Small intestine (tissue), 7 donors: ENCODE results near the gene PIGZ. TPM values are rescaled to one million over a fixed set of nuclear protein-coding genes. Genes with fewer than 3 reads are reported as not detected.

Experiments used
- DNase-seq, 2 donors: peaks; one replicate each; pipeline versions ENCODE4 v3.0.0 to v3.0.0-alpha.2; 2013
- FAIRE-seq: peaks from 2 replicates; lab custom pipeline; 2012; peaks lifted over from hg19 to GRCh38; lab: Jason Lieb, UNC
- H3K27ac ChIP-seq, 3 donors: one replicate each; pipeline ENCODE4 v1.5.1; 2013; ENCODE audit warnings: low read length in 2 of 3, mild to moderate bottlenecking in 2 of 3, control low read depth in 1 of 3, inconsistent platforms in 1 of 3, low read depth in 1 of 3, moderate library complexity in 1 of 3
- H3K27me3 ChIP-seq, 3 donors: one replicate each; pipeline ENCODE4 v1.6.1; 2013; ENCODE audit warnings: low read length in 3 of 3, inconsistent platforms in 1 of 3; ENCODE audit not compliant: control insufficient read depth in 3 of 3, insufficient read depth in 3 of 3
- H3K36me3 ChIP-seq, 3 donors: one replicate each; pipeline ENCODE4 v1.6.1; 2013; ENCODE audit warnings: low read length in 3 of 3, inconsistent platforms in 1 of 3, low read depth in 1 of 3, mild to moderate bottlenecking in 1 of 3, moderate library complexity in 1 of 3; ENCODE audit not compliant: control insufficient read depth in 3 of 3, insufficient read depth in 2 of 3
- H3K4me1 ChIP-seq, 3 donors: one replicate each; pipeline ENCODE4 v1.6.1; 2013; ENCODE audit warnings: low read length in 2 of 3, inconsistent platforms in 1 of 3, low read depth in 1 of 3, mild to moderate bottlenecking in 1 of 3, moderate library complexity in 1 of 3; ENCODE audit not compliant: control insufficient read depth in 3 of 3, insufficient read depth in 2 of 3
- H3K4me3 ChIP-seq, 3 donors: one replicate each; pipeline ENCODE4 v1.5.1; 2013; ENCODE audit warnings: low read length in 3 of 3, control low read depth in 1 of 3, inconsistent platforms in 1 of 3, low read depth in 1 of 3, mild to moderate bottlenecking in 1 of 3, moderate library complexity in 1 of 3
- H3K9me3 ChIP-seq, 2 donors: one replicate each; pipeline ENCODE4 v1.6.1; 2013; ENCODE audit warnings: low read depth in 1 of 2, low read length in 1 of 2; ENCODE audit not compliant: control insufficient read depth in 2 of 2, insufficient read depth in 1 of 2
- WGBS, 3 donors: extraction: QIAGEN DNeasy Blood & Tissue Kit; methylation state at CpG; one replicate each; pipeline ENCODE4 v1.1.7; 2013; 5-methylcytosine and 5-hydroxymethylcytosine counted together
- polyA plus RNA-seq, 4 donors: library from polyadenylated mRNA; stranded (reverse) in 3 of 4; unstranded in 1 of 4; fragments of 200-250 nt in 3 of 4; fragments of 120-200 nt in 1 of 4; gene quantifications; one replicate each; pipeline versions ENCODE4 v1.2.1 to v1.2.3, GENCODE V29; 2013
- donor health status: healthy with polysubstance abuse.
- donor health status: control.
- donor health status: control.
- donor health status: Bipolar disorder and iron deficiency.
- donor health status: healthy.

Gene PIGZ
- polyA plus RNA-seq, 4 donors = 1.1 to 78.4 (median 2.9) TPM

DNA sequence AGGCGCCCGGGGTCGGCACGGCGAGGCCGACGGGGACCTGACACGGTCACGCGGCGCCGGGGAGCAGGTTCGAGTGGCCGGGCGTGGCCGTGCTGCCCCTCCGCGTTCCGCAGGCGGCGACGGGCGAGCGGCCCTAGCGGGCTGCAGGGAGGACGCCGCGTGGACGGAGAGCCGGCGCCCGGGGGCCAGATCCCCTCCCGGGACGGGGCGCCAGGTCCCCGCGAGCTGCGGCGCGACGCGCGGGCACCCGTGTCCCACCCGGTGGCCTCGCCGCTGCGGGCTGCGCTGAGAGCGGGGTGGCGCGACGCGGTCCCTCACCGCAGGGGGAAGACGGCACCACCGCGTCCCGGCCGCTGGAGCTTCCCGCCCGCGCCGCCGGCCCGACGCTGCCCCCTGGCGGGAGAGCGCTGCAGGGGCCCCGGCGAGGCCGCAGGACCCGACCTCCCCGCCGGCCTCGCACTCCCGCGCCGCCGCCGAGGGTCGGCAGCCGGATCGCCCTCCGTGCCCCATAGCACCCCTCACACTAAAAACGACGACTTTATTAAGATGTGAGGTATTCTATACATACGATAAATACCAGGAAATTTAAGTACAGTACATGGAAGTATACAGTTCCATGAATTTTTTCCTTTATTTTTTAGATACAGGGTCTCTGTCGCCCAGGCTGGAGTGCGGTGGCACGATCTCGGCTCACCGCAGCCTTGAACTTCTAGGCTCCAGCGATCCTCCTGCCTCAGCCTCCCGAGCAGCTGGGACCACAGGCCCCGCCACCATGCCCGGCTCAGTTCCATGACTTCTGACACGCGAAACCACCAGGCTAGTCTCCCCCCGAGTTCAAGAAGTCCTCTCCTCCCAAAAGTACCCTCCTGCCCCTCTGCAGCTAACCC lies 1.3 kb upstream of the PIGZ start:
- Histone ChIP-seq H3K4me1 (peaks cover 0 to 24% (median 0%) of the 10 kb centered on the region in 3 donors), H3K27ac (no peak overlapping the region), H3K9me3 (peaks cover 0 to 43% of the 10 kb centered on the region in 2 donors), H3K36me3 (peaks cover 0 to 30% (median 0%) of the 10 kb centered on the region in 3 donors), H3K4me3 (peak overlapping the region in 2 of 3 donors; percentile 82 to 84), H3K27me3 (peaks cover 0 to 17% (median 0%) of the 10 kb centered on the region in 3 donors)
- peak; percentile 45 to 89 for DNase-seq
- no peak for FAIRE-seq
- WGBS, 3 donors = 9 to 13% (median 12%) methylated on average over 61 to 100 of the region's 100 CpGs

DNA sequence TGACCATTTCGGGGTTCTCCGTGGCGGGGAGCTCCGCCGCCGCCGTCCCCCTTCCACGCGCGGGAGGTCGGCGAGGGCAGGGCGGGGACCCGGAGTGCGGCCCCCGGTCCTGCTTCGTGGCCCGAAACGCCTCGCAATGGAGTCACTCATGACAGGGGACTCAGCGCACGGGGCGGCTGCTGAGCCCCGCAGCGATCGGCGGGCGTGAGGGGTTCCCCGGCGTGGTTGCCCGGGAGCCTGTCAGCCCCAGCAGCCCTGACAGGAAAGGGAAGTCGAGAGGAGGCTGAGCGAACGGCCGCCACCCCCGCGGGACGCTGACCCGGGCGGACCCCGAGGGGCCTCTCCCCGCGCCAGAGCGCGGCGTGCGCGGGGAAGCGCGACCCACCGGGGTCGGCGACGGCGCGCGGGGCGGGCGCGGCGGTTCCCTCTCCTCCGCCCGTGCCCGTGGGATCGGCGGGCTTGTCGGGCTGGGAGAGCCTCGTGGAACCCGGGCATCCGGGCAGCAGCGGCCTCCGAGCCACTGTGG lies 564 bp upstream of the PIGZ start:
- Histone ChIP-seq H3K4me1 (peaks cover 0 to 24% (median 0%) of the 10 kb centered on the region in 3 donors), H3K27me3 (peaks cover 0 to 17% (median 0%) of the 10 kb centered on the region in 3 donors), H3K4me3 (peak overlapping the region; percentile 49 to 84 (median 82)), H3K36me3 (peaks cover 0 to 36% (median 0%) of the 10 kb centered on the region in 3 donors), H3K9me3 (peaks cover 0 to 50% of the 10 kb centered on the region in 2 donors), H3K27ac (peak overlapping the region; percentile 39 to 76 (median 45))
- WGBS, 3 donors = 0 to 1% (median 0%) methylated on average over 39 to 72 of the region's 72 CpGs
- no peak for FAIRE-seq
- DNase-seq = peak; percentile 23 to 78

DNA sequence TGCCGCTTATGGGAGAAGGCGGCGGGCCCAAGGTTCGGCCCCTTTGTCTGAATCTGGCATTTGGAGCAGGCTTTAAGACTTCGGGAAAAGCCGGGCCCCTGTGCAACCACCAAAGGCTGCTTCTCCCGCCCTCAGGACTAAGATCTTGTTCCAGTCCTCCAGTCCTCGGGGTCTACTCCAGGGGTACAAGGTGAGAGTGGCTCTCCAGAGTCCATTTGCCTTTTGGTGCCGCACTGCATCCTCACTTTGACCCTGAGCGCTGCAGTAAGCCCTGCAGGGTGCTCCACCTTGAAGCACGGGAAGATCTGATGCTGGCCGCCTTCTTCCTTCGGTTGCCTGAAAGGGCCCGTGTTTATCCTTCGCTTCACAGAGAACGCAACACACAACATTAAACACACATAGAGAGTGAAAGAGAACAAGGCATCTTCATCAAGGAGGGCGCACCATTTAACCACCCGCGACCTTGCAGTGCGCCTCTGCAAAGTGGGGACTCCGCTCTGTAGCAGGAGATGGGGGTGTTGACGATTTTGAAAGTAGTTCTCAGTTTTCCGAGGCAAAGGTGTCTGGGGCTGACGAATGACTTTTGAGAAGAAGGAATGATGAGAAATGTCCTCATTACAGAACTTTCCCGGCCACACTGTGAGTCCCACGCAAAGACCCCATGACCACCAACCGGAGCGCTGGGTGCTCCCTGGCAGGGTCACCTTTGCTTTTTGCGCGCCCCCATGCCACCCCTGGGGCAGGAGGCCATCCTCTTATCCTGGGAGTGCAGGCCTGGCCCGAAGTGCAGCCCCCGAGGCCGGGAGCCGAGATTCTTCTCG lies 1.0 kb downstream of the PIGZ start:
- peaks cover 0 to 61% of the 10 kb centered on the region in 2 donors for H3K9me3 ChIP-seq
- H3K4me1 ChIP-seq = peaks cover 0 to 30% (median 0%) of the 10 kb centered on the region in 3 donors
- 67 to 84% (median 82%) methylated on average over 35 of the region's 35 CpGs for WGBS, 3 donors
- H3K27ac ChIP-seq = no peak overlapping the region
- H3K27me3 ChIP-seq = peaks cover 0 to 17% (median 0%) of the 10 kb centered on the region in 3 donors
- H3K36me3 ChIP-seq = peaks cover 0 to 39% (median 0%) of the 10 kb centered on the region in 3 donors
- DNase-seq = no peak
- H3K4me3 ChIP-seq = peak overlapping the region; percentile 71 to 84 (median 82)
- FAIRE-seq = no peak

- FAIRE-seq (no peak), DNase-seq (no peak)
- Histone ChIP-seq H3K9me3 (peaks cover 0 to 59% of the 10 kb centered on the region in 2 donors), H3K4me3 (no peak overlapping the region), H3K36me3 (peaks cover 0 to 39% (median 0%) of the 10 kb centered on the region in 3 donors), H3K27ac (no peak overlapping the region), H3K4me1 (peaks cover 0 to 37% (median 0%) of the 10 kb centered on the region in 3 donors), H3K27me3 (peaks cover 0 to 17% (median 0%) of the 10 kb centered on the region in 3 donors)
- WGBS, 3 donors = 72 to 91% (median 90%) methylated on average over 42 to 47 of the region's 47 CpGs
Observed at GRCh38 chr3:196966526-196967401, 1.9 kb downstream of the PIGZ start.

GRCh38 chr3:196965804-196966173 lies 2.8 kb downstream of the PIGZ start:
- peaks cover 0 to 44% (median 0%) of the 10 kb centered on the region in 3 donors for H3K4me1 ChIP-seq
- peaks cover 0 to 39% (median 0%) of the 10 kb centered on the region in 3 donors for H3K36me3 ChIP-seq
- H3K27me3 ChIP-seq = peaks cover 0 to 17% (median 0%) of the 10 kb centered on the region in 3 donors
- no peak for FAIRE-seq
- no peak for DNase-seq
- no peak overlapping the region for H3K4me3 ChIP-seq
- H3K9me3 ChIP-seq = peaks cover 0 to 57% of the 10 kb centered on the region in 2 donors
- no peak overlapping the region for H3K27ac ChIP-seq
- WGBS, 3 donors = 95 to 98% (median 97%) methylated on average over 10 of the region's 10 CpGs

DNA sequence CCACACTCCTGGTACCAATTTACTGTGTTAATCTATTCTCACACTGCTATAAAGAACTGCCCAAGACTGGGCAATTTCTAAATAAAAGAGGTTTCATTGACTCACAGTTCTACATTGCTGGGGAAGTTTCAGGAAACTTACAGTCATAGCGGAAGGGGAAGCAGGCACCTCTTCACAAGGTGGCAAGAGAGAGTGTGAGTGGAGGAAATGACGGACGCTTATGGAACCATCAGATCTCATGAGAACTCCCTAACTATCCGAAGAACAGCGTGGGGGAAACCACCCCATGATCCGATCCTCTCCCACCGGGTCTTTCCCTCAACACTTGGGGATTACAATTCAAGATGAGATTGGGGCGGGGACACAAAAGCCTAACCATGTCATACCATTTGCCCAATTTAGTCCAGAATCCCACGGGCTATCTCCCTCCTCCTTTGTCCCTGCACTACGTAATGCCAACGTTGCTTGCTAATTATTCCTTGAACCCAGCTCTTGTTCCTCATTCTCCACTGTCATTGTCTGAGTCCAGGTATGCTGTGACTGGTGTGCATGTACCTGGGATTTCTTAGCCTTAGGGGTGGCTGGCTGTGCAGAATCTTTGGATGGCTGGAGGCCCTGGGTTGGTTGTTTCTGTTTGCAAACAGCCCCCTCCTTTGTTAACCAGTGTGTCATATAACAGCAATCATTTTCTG lies 3.4 kb downstream of the PIGZ start:
- FAIRE-seq = no peak
- Histone ChIP-seq H3K4me1 (peaks cover 0 to 39% (median 0%) of the 10 kb centered on the region in 3 donors), H3K4me3 (no peak overlapping the region), H3K27ac (no peak overlapping the region), H3K9me3 (peaks cover 0 to 59% of the 10 kb centered on the region in 2 donors), H3K36me3 (peaks cover 0 to 39% (median 0%) of the 10 kb centered on the region in 3 donors), H3K27me3 (peaks cover 0 to 17% (median 0%) of the 10 kb centered on the region in 3 donors)
- 90 to 95% (median 92%) methylated on average over 11 of the region's 11 CpGs for WGBS, 3 donors
- DNase-seq = no peak

DNA sequence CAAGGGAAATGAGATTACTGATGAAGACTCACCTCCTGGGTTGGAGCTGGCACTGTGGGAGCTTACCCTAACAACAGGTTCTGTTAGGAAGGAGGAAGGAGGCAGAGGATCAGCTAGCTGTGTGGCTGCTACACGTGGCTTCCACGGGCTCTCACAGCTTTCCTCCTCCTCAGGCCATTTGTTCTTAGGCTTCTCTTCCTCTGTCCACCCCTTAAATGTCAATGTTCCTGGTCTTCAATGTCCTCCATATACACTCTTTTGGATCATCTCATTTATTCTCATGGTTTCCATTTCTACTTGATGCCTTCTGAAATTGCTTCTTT lies 5.0 kb downstream of the PIGZ start:
- Histone ChIP-seq H3K36me3 (peaks cover 0 to 39% (median 0%) of the 10 kb centered on the region in 3 donors), H3K9me3 (peaks cover 0 to 59% of the 10 kb centered on the region in 2 donors), H3K4me1 (peaks cover 0 to 36% (median 0%) of the 10 kb centered on the region in 3 donors), H3K4me3 (no peak overlapping the region), H3K27ac (peak overlapping the region in 1 of 3 donors; percentile 90), H3K27me3 (peaks cover 0 to 17% (median 0%) of the 10 kb centered on the region in 3 donors)
- FAIRE-seq = no peak
- WGBS, 3 donors = 78 to 94% (median 82%) methylated on average over 2 of the region's 2 CpGs
- DNase-seq = no peak
